ENCODE results near the gene GRIN3B.

DNA sequence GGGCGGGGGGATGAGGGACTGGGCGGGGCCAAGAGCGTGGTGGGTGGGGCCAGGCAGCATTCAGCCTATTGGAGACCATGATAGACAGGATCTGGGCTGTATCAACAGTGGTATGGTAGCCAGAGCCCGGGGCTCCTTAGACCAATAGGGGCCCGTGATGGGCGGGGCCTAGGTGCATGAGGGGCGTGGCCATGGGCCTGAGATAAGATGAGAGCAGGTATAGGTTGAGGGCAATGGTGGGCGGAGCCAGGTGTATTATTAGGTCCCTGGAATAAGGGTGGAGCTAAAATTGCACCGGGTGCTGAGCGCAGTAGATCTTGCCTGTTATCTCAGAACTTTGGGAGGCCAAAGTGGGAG, 45.0 kb downstream of the GRIN3B start:
- TF ChIP-seq, protein P1, sequence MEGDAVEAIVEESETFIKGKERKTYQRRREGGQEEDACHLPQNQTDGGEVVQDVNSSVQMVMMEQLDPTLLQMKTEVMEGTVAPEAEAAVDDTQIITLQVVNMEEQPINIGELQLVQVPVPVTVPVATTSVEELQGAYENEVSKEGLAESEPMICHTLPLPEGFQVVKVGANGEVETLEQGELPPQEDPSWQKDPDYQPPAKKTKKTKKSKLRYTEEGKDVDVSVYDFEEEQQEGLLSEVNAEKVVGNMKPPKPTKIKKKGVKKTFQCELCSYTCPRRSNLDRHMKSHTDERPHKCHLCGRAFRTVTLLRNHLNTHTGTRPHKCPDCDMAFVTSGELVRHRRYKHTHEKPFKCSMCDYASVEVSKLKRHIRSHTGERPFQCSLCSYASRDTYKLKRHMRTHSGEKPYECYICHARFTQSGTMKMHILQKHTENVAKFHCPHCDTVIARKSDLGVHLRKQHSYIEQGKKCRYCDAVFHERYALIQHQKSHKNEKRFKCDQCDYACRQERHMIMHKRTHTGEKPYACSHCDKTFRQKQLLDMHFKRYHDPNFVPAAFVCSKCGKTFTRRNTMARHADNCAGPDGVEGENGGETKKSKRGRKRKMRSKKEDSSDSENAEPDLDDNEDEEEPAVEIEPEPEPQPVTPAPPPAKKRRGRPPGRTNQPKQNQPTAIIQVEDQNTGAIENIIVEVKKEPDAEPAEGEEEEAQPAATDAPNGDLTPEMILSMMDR (IDR thresholded peaks at IDR 0.05; ENCODE audit: low read depth, low read length) = no peak
- no peak for TF ChIP-seq EZH2phosphoT487 (IDR thresholded peaks at IDR 0.05; ENCODE audit: low read depth)

Measured in OCI-LY3 (cell line).